ENCODE data around the gene GEMIN7.
A peak's percentile ranks its signal among the peaks of the same experiment; 100 is the strongest.
"Not testable (repeated sequence)": the region's sequence is repeated elsewhere in the genome, so short reads cannot be mapped to it uniquely, and the experiment has no call there.

The GEMIN7 gene

DNA sequence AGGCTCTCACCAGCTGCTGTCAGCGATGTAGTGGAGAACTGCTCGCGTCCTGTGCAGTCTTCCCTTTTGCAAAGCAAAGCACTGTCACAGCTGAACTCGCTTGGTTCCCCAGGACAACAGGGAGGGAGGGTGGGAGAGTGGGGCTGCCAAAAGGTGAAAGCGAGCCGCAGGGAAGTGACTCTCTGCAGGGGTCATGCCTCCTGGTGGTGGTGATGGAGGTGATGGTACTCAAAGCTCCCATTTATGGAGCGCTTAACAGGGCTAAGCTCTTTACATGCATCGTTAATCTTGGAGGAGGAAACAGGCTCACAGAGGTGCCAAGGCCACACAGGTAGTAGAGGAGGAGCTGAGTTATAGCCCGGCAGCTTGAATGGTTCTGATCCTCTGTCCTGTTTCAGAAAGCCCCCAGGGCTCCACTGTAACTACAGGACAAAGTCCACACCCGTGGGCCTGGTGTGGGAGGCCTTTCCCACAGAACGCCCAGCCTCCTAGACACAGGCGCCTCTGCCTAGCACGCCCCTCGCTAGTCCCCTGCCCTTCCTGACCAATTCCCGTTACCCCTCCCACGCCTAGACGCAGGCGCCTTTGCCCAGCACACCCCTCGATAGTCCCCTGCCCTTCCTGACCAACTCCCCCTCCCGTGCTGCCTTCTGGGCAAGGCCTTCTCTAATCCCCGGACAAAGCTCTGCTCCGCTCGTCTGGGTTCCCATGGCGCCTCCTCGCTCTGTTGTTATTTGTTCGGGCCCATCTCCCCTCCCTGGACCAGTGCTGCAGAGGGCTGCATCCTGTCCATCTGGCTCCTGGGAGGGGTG is 24.7 kb downstream of the GEMIN7 start:
- CTCF ChIA-PET: interaction anchor here (0.9 to 5.6 kb wide), 5 partner anchors 9 to 50 kb away, joined by 3 to 29 read pairs (median 3); no protein-coding TSS in a partner anchor
- TF ChIP-seq, protein P1, sequence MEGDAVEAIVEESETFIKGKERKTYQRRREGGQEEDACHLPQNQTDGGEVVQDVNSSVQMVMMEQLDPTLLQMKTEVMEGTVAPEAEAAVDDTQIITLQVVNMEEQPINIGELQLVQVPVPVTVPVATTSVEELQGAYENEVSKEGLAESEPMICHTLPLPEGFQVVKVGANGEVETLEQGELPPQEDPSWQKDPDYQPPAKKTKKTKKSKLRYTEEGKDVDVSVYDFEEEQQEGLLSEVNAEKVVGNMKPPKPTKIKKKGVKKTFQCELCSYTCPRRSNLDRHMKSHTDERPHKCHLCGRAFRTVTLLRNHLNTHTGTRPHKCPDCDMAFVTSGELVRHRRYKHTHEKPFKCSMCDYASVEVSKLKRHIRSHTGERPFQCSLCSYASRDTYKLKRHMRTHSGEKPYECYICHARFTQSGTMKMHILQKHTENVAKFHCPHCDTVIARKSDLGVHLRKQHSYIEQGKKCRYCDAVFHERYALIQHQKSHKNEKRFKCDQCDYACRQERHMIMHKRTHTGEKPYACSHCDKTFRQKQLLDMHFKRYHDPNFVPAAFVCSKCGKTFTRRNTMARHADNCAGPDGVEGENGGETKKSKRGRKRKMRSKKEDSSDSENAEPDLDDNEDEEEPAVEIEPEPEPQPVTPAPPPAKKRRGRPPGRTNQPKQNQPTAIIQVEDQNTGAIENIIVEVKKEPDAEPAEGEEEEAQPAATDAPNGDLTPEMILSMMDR (IDR thresholded peaks at IDR 0.05; ENCODE audit: insufficient read depth, low read length, missing control alignments): peak; percentile 5
- peak overlapping the region; percentile 15; the same call in 1 of the 2 replicates for H3K4me3 ChIP-seq (ENCODE audit: low read depth, low read length)
- no peak for DNase-seq (ENCODE audit: low read depth, low spot score)
- POLR2A ChIA-PET: no interaction called here

DNA sequence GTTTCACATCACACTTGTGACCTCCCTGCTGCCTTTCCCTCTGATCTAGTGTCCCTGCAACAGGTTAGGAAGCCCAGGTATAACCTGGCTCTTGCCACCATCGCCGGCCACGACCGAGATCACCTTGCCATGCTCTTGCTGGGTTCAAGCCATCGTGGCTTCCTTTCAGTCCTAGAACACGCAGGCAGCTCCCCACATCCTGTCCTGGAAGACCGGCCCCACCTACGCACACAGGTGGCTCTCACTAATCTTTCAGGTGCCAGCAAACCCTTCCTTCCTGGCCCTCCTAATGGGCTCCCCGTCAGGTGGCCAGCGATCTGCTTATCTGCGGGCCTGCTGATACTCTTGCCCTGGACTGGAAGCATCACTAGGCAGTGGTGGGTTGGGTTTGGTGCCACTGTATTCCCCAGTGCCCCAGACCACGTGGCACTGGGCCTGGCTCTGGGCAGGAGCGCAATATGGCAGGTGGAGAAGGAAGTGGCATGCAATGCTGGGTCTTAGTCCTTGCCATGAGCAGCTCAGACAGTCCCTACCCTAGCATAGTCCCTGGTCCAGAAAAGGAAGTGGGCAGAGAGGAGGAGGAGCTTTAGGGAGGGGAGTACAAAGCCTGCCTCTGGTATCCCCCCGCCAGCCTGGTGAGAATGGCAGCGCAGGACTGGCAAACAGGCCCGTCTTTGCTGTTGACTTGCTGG is 25.7 kb downstream of the GEMIN7 start:
- ChIA-PET POLR2A (no interaction called here), CTCF (interaction anchor here (1.1 to 5.6 kb wide), 2 partner anchors 8 to 20 kb away, joined by 3 to 29 read pairs; no protein-coding TSS in a partner anchor)
- TF ChIP-seq, protein P1 (IDR thresholded peaks at IDR 0.05; ENCODE audit: insufficient read depth, low read length, missing control alignments): no peak
- DNase-seq (ENCODE audit: low read depth, low spot score): no peak
- no peak overlapping the region for H3K4me3 ChIP-seq (ENCODE audit: low read depth, low read length)

DNA sequence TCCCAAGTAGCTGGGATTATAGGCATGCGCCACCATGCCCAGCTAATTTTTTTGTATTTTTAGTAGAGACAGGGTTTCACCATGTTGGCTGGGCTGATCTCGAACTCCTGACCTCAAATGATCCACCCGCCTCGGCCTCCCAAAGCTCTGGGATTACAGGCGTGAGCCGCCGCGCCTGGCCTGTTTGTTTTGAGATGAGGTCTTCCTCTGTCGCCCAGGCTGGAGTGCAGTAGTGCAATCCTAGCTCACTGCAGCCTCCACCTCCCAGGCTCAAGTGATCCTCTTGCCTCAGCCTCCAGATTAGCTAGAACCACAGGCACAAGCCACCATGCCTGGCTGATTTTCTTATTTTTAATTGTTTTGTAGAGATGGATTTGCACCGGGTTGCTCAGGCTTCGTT is 27.3 kb downstream of the GEMIN7 start:
- DNase-seq (ENCODE audit: low read depth, low spot score); POLR2A ChIA-PET: not testable (repeated sequence)
- CTCF ChIA-PET: interaction anchor here (5.6 kb wide), 1 partner anchor 19 kb away, joined by 29 read pairs; no protein-coding TSS in a partner anchor

DNA sequence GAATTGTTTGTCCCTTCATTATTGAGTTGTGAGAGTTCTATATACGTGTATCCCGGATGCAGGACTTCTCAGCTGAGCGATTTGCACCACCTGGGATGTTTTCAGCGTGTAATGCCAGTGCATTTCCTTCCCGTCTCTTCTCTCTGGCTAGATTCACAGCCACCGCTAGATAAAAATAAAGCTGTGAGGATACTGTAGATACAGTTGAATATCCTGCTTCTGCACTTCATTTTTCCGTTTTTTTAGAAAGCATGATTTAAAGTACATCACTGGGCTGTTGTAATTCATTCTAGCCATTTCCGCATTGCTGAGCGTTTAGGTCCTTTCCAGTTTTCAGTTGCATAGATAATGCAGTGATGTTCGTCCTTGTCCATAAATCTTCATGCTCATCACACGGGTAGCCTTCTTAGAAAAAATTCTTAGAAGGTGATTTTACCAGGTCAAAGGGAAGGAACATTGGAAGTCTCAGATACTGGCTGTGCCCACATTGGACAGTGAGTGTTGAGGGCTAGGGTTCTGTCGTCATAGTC is 28.6 kb downstream of the GEMIN7 start:
- H3K4me3 ChIP-seq (ENCODE audit: low read depth, low read length): no peak overlapping the region
- ChIA-PET CTCF (interaction anchor here (1.6 kb wide), 1 partner anchor 18 kb away, joined by 12 read pairs; no protein-coding TSS in a partner anchor), POLR2A (no interaction called here)
- DNase-seq (ENCODE audit: low read depth, low spot score): no peak
- TF ChIP-seq, protein P1 (IDR thresholded peaks at IDR 0.05; ENCODE audit: insufficient read depth, low read length, missing control alignments): no peak

More for the DNA sequence above, 27.3 kb downstream of the GEMIN7 start:
- H3K4me3 ChIP-seq (ENCODE audit: low read depth, low read length): not testable (repeated sequence)

DNA sequence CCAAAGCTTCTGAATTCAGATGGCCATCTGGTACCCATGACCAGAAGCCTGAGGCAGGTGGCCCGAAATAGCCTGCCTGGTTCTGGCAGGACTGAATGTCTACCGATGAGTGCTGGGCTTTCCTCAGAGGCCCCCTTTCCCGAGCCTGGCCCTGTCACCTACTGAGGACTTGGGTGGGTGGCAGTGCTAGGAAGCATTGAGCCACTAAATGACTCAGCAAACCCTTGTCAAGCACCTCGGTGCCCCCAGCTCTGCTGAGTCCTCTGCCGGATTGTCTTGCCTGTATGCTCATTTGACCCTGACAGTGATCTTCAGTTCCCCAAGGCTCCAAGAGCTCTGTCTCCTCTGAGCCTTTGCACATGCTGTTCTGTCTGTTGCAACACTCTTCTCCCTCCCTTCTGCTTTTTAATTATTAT is 31.8 kb downstream of the GEMIN7 start:
- no peak overlapping the region for H3K4me3 ChIP-seq (ENCODE audit: low read depth, low read length)
- ChIA-PET CTCF (interaction anchor here (2.5 kb wide), 1 partner anchor 15 kb away, joined by 23 read pairs; no protein-coding TSS in a partner anchor), POLR2A (no interaction called here)
- DNase-seq (ENCODE audit: low read depth, low spot score): no peak
- TF ChIP-seq, protein P1 (IDR thresholded peaks at IDR 0.05; ENCODE audit: insufficient read depth, low read length, missing control alignments): no peak

DNA sequence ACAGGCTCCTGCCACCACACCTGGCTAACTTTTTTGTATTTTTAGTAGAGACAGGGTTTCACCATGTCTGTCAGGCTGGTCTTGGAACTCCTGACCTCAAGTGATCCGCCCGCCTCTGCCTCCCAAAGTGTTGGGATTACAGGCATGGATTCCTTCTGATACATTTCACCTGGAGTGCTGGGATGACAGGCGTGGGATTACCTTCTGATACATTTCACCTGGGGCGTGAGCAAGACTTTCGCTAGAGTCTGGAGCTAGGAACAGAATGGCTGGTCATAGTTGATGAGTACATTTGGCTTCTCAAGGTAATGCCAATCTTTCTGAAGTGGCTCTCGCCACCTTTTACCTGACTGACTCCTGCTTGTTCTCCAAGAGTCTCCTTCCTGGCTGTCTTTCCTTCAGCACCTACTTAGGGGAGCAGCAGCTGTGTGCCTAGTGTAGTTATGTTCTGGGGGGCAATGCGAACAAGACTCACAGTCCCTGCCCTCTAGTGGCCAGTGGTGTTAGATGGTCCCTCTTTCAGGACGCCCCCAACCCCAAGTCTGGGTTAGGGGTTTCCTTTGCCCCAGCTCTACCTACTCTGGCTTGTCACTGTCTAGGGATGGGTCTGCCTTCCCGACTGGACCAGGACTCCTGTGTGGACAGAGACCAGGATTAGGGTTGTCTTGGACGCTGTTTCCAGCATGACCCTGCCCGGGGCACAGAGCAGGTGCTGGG is 33.2 kb downstream of the GEMIN7 start:
- ChIA-PET POLR2A (no interaction called here), CTCF (interaction anchor here (0.7 to 5.6 kb wide), 7 partner anchors 7 to 53 kb away, joined by 3 to 29 read pairs (median 4); no protein-coding TSS in a partner anchor)
- no peak overlapping the region for H3K4me3 ChIP-seq (ENCODE audit: low read depth, low read length)
- no peak for DNase-seq (ENCODE audit: low read depth, low spot score)
- TF ChIP-seq, protein P1 (IDR thresholded peaks at IDR 0.05; ENCODE audit: insufficient read depth, low read length, missing control alignments): no peak
